ENCODE data around the gene NCKAP5.

- TF ChIP-seq CTCF (IDR thresholded peaks at IDR 0.05) (no peak), POLR2A (IDR thresholded peaks at IDR 0.05) (no peak)
These were observed 444.9 kb downstream of the NCKAP5 start for GRCh38 chr2:133123393-133123792.

Data from ovary (tissue), 3 donors.